ENCODE results near the gene SYCP2L.

GRCh38 chr6:10963113-10963512 lies 76.3 kb downstream of the SYCP2L start:
- TF ChIP-seq CTCF (IDR thresholded peaks at IDR 0.05), result no peak
- no peak for TF ChIP-seq POLR2AphosphoS5 (IDR thresholded peaks at IDR 0.05)
